Esophagus squamous epithelium (tissue), 4 donors: Measurements from ENCODE around the gene LCE2A. TPM values are rescaled to one million over a fixed set of nuclear protein-coding genes. Genes with fewer than 3 reads are reported as not detected.

ENCODE experiments used
- total RNA-seq, 4 donors: library from RNA; depleted of rRNA; stranded (reverse); fragments of >200 nt; gene quantifications; one replicate each; pipeline ENCODE4 v1.1.0, GENCODE V29; 2016

LCE2A gene
- total RNA-seq, 4 donors from 2014 or later: not detected

Other genes starting within 250 kb of the LCE2A start
- gene LCE5A, start 187.5 kb upstream of the LCE2A start, total RNA-seq: 1 to 10 TPM in 1 of 4 donors, not detected in 3; 1.2 TPM
- gene CRCT1, start 183.9 kb upstream of the LCE2A start, total RNA-seq: 100 to 1,000 TPM in 3 of 4 donors, 10 to 100 TPM in 1; 87.9 to 720 (median 367) TPM
- gene LCE3E, start 131.6 kb upstream of the LCE2A start, total RNA-seq: 10 to 100 TPM in 1 of 4 donors, 1 to 10 TPM in 2, under 1 TPM in 1; 0.76 to 10.0 (median 2.4) TPM
- gene LCE3D, start 117.8 kb upstream of the LCE2A start, total RNA-seq: 10 to 100 TPM in 1 of 4 donors, not detected in 3; 19.2 TPM
- not detected for gene LCE3C, start 98.1 kb upstream of the LCE2A start, total RNA-seq
- not detected for gene LCE3B, start 84.5 kb upstream of the LCE2A start, total RNA-seq
- gene LCE3A, start 75.2 kb upstream of the LCE2A start, total RNA-seq: not detected
- not detected for gene LCE2D, start 35.0 kb upstream of the LCE2A start, total RNA-seq
- gene LCE2C, start 23.1 kb upstream of the LCE2A start, total RNA-seq: not detected
- gene LCE2B, start 12.2 kb upstream of the LCE2A start, total RNA-seq: not detected
- gene LCE4A, start 9.8 kb downstream of the LCE2A start, total RNA-seq: not detected
- gene KPRP, start 59.7 kb downstream of the LCE2A start, total RNA-seq: 1 to 10 TPM in 2 of 4 donors, under 1 TPM in 2; 0.09 to 3.7 (median 1.2) TPM
- not detected for gene LCE1F, start 76.8 kb downstream of the LCE2A start, total RNA-seq
- not detected for gene LCE1E, start 87.9 kb downstream of the LCE2A start, total RNA-seq
- not detected for gene LCE1D, start 98.4 kb downstream of the LCE2A start, total RNA-seq
- gene LCE1C, start 108.3 kb downstream of the LCE2A start, total RNA-seq: under 1 TPM in 1 of 4 donors, not detected in 3; 0.57 TPM
- not detected for gene LCE1B, start 113.6 kb downstream of the LCE2A start, total RNA-seq
- gene LCE1A, start 129.1 kb downstream of the LCE2A start, total RNA-seq: not detected
- not detected for gene LCE6A, start 144.5 kb downstream of the LCE2A start, total RNA-seq
- not detected for gene LCE7A, start 161.7 kb downstream of the LCE2A start, total RNA-seq
- gene SMCP, start 180.0 kb downstream of the LCE2A start, total RNA-seq: not detected
- 100 to 1,000 TPM; 155 to 336 (median 262) TPM for gene IVL, start 210.2 kb downstream of the LCE2A start, total RNA-seq
- 1 to 10 TPM in 2 of 4 donors, not detected in 2; 1.3 to 2.2 TPM for gene SPRR5, start 248.9 kb downstream of the LCE2A start, total RNA-seq